HepG2 (cell line): ENCODE measurements around the gene KIAA0825. TPM values are rescaled to one million over a fixed set of nuclear protein-coding genes. Genes with fewer than 3 reads are reported as not detected.
"Not testable (repeated sequence)": the region's sequence is repeated elsewhere in the genome, so short reads cannot be mapped to it uniquely, and the experiment has no call there.

Experiments
- ATAC-seq: fragments of 200-7000 bp; cut with Tn5 transposase; 3 replicates; pipeline ENCODE4 v1.9.1; 2020; ENCODE audit warnings: mild to moderate bottlenecking, moderate library complexity
- BruUV-seq: library from RNA; stranded (reverse); fragments of 400-500 nt; replicated peaks from 2 replicates; lab custom pipeline; 2021; lab: Mats Ljungman, UMichigan
- CTCF ChIA-PET: fragments of 300-600 bp; formaldehyde crosslinking; extraction: SDS; loops from one replicate; lab custom pipeline; 2021; ENCODE audit warnings: low total read pairs, inconsistent platforms, low intra/inter-chr PET ratio; lab: Yijun Ruan, JAX
- POLR2A ChIA-PET: fragments of 350-600 bp; sonication (Branson Sonifier 250); formaldehyde crosslinking; loops from one replicate; lab custom pipeline; 2020; ENCODE audit warnings: antibody characterized with exemption, inconsistent platforms; lab: Yijun Ruan, JAX
- DNase-seq: peaks from one replicate; pipeline ENCODE4 v3.0.0-alpha.2; 2015; ENCODE audit warnings: low spot score
- FAIRE-seq: peaks from 3 replicates; lab custom pipeline; 2011; peaks lifted over from hg19 to GRCh38; lab: Jason Lieb, UNC
- H2AFZ ChIP-seq: one replicate; pipeline ENCODE4 v1.6.1; 2011; ENCODE audit warnings: low read length, inconsistent platforms
- H3K27ac ChIP-seq: fragments of 300-600 bp; 3 replicates; pipeline ENCODE4 v1.8.0; 2011; ENCODE audit warnings: mixed run types, mild to moderate bottlenecking, mixed read lengths, low read length, inconsistent platforms; ENCODE audit not compliant: insufficient read depth; ENCODE audit errors: extremely low read length
- H3K27me3 ChIP-seq, 2 experiments: fragments of 200-600 bp in 1 of 2; 2 replicates in 1 of 2; 3 replicates in 1 of 2; pipeline versions ENCODE4 v1.6.0 to v1.8.0; 2011; ENCODE audit warnings: low read length in 2 of 2, mild to moderate bottlenecking in 2 of 2, moderate library complexity in 2 of 2, inconsistent platforms in 1 of 2; ENCODE audit not compliant: insufficient read depth in 2 of 2, control insufficient read depth in 1 of 2
- H3K36me3 ChIP-seq, 2 experiments: fragments of 200-600 bp in 1 of 2; replicated peaks in 1 of 2; 2 replicates in 1 of 2; 3 replicates in 1 of 2; pipeline versions ENCODE4 v1.5.1 to v1.8.0; 2011; ENCODE audit warnings: low read length in 2 of 2, inconsistent platforms in 1 of 2; ENCODE audit not compliant: insufficient read depth in 2 of 2, control insufficient read depth in 1 of 2
- H3K4me1 ChIP-seq: 2 replicates; pipeline ENCODE4 v1.5.1; 2012; ENCODE audit warnings: low read length, inconsistent platforms; ENCODE audit not compliant: insufficient read depth
- H3K4me2 ChIP-seq: 2 replicates; pipeline ENCODE4 v1.6.0; 2011; ENCODE audit warnings: low read depth, low read length, inconsistent platforms
- H3K4me3 ChIP-seq, 3 experiments: fragments of 200-600 bp in 1 of 3; sonication (generic), shearing (Covaris generic) in 1 of 3; replicated peaks in 1 of 3; 2 replicates each; pipeline ENCODE4 v1.5.1; 2011 to 2016; ENCODE audit warnings: low read length in 3 of 3, inconsistent platforms in 2 of 3, low read depth in 2 of 3, mild to moderate bottlenecking in 2 of 3, control low read depth in 1 of 3, mixed read lengths in 1 of 3; ENCODE audit not compliant: insufficient read depth in 1 of 3
- H3K79me2 ChIP-seq: one replicate; pipeline ENCODE4 v1.6.1; 2011; ENCODE audit warnings: low read length, inconsistent platforms; ENCODE audit not compliant: insufficient read depth
- H3K9ac ChIP-seq: 2 replicates; pipeline ENCODE4 v1.6.0; 2011; ENCODE audit warnings: mild to moderate bottlenecking, low read depth, low read length, inconsistent platforms; ENCODE audit not compliant: insufficient read depth
- H3K9me3 ChIP-seq: 2 replicates; pipeline ENCODE4 v1.5.1; 2012; ENCODE audit warnings: mild to moderate bottlenecking, low read length
- H4K20me1 ChIP-seq: 2 replicates; pipeline ENCODE4 v1.6.0; 2011; ENCODE audit warnings: inconsistent platforms, mild to moderate bottlenecking, low read length, moderate library complexity; ENCODE audit not compliant: insufficient read depth
- POGZ ChIP-seq: sonication (generic); formaldehyde crosslinking; IDR thresholded peaks from 2 replicates; pipeline ENCODE4 v1.4.0; 2020; ENCODE audit warnings: mild to moderate bottlenecking, missing genetic modification reagents
- RBM39 ChIP-seq: fragments of 200-400 bp; formaldehyde crosslinking; IDR thresholded peaks from one replicate; pipeline ENCODE4 v1.6.1; 2018; ENCODE audit warnings: antibody characterized with exemption, mild to moderate bottlenecking, low read depth, low read length; ENCODE audit not compliant: poor library complexity, severe bottlenecking
- ZC3H4 ChIP-seq: sonication (generic); formaldehyde crosslinking; IDR thresholded peaks from 2 replicates; pipeline ENCODE4 v1.4.0; 2020; ENCODE audit warnings: missing genetic modification reagents, borderline replicate concordance
- ZNF333 ChIP-seq: sonication (generic); formaldehyde crosslinking; IDR thresholded peaks from 2 replicates; pipeline ENCODE4 v1.4.0; 2020; ENCODE audit warnings: mild to moderate bottlenecking, missing genetic modification reagents, borderline replicate concordance
- in situ Hi-C: cut with HindIII; loops from 2 replicates; pipeline ENCODE4 v1.10.0; 2017; ENCODE audit warnings: low pct_unique_long_range_greater_than_20kb; ENCODE audit not compliant: extremely low pct_ligation_motif_present
- intact Hi-C: fragments of 100-400 bp; cut with micrococcal nuclease; formaldehyde crosslinking; loops from one replicate; pipeline ENCODE4 v1.10.0; 2022; ENCODE audit not compliant: unreplicated experiment
- polyA plus RNA-seq, 8 experiments: library from polyadenylated mRNA; depleted of rRNA in 3 of 8; stranded (reverse) in 7 of 8; unstranded in 1 of 8; fragments of >200 nt; fragmentation: Illumina TruSeq in 4 of 8; extraction: Trizol in 4 of 8; gene quantifications; 2 replicates each; pipeline versions ENCODE4 v1.2.1 to v1.2.3, GENCODE V29; 2011 to 2016; ENCODE audit warnings: low read depth in 4 of 8, missing spikeins in 1 of 8, mixed read lengths in 1 of 8; ENCODE audit not compliant: insufficient read depth in 1 of 8
- total RNA-seq, 5 experiments: library from RNA; depleted of rRNA; stranded (reverse); fragments of >200 nt; fragmentation: Illumina TruSeq; extraction: Trizol; gene quantifications; 2 replicates each; pipeline ENCODE4 v1.2.3, GENCODE V29; 2016; ENCODE audit warnings: low read depth in 1 of 5
- TF ChIP-seq, protein P1 (sequence below): sonication (generic); formaldehyde crosslinking; IDR thresholded peaks from 2 replicates; pipeline ENCODE4 v1.4.0; 2020; ENCODE audit warnings: missing genetic modification reagents
- TF ChIP-seq, protein P2 (sequence below): sonication (generic); formaldehyde crosslinking; IDR thresholded peaks from 2 replicates; pipeline ENCODE4 v1.5.0; 2020; ENCODE audit warnings: mild to moderate bottlenecking, missing genetic modification reagents

KIAA0825 gene
- total and polyA plus RNA-seq, 2 of the 13 experiments (the other 11 are each of a cell fraction or from before 2014, with no cell fraction given) = 0.05 to 0.51 TPM

DNA sequence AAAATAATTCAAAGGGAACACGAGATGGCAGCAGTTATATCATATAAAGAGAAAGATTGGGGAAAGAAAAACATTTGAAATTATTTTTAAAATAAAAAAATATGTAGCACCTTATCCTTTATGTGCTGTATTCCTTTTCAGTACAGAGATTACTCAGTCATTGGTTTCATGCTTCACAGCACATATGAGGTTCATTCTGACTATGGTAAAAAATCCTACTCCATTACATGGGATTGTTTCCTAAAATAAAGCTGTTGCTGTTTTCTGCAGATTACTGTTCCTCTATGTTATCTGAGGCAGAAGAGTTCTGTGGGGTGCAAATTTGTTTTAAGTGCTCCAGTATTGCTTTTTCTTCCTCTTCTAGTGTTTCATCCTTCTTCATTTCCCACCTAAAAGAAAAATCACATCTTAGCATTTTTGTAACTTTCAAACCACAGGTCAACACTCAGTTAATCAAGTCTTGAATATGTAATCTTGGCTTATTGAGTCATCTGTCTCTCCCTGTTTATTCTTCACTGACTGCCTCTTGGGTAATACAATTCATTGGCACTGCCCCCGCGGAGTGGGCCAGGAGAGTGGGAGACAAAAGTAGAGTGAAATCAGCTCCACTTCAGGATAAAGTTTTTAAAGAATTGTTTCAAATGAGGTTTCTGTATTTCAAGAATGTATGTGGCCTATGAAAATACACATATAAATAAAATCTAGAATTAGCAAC is 464.5 kb downstream of the KIAA0825 start (continued):
- TF ChIP-seq, protein P1, sequence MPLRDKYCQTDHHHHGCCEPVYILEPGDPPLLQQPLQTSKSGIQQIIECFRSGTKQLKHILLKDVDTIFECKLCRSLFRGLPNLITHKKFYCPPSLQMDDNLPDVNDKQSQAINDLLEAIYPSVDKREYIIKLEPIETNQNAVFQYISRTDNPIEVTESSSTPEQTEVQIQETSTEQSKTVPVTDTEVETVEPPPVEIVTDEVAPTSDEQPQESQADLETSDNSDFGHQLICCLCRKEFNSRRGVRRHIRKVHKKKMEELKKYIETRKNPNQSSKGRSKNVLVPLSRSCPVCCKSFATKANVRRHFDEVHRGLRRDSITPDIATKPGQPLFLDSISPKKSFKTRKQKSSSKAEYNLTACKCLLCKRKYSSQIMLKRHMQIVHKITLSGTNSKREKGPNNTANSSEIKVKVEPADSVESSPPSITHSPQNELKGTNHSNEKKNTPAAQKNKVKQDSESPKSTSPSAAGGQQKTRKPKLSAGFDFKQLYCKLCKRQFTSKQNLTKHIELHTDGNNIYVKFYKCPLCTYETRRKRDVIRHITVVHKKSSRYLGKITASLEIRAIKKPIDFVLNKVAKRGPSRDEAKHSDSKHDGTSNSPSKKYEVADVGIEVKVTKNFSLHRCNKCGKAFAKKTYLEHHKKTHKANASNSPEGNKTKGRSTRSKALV (CRISPR knock-in tag) = no peak
- TF ChIP-seq ZC3H4 (CRISPR knock-in tag) (no peak), POGZ (CRISPR knock-in tag) (no peak), ZNF333 (no peak), RBM39 (no peak)
- TF ChIP-seq, protein P2, sequence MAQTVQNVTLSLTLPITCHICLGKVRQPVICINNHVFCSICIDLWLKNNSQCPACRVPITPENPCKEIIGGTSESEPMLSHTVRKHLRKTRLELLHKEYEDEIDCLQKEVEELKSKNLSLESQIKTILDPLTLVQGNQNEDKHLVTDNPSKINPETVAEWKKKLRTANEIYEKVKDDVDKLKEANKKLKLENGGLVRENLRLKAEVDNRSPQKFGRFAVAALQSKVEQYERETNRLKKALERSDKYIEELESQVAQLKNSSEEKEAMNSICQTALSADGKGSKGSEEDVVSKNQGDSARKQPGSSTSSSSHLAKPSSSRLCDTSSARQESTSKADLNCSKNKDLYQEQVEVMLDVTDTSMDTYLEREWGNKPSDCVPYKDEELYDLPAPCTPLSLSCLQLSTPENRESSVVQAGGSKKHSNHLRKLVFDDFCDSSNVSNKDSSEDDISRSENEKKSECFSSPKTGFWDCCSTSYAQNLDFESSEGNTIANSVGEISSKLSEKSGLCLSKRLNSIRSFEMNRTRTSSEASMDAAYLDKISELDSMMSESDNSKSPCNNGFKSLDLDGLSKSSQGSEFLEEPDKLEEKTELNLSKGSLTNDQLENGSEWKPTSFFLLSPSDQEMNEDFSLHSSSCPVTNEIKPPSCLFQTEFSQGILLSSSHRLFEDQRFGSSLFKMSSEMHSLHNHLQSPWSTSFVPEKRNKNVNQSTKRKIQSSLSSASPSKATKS = no peak
- TF ChIP-seq, all 625 proteins: peak for 0

DNA sequence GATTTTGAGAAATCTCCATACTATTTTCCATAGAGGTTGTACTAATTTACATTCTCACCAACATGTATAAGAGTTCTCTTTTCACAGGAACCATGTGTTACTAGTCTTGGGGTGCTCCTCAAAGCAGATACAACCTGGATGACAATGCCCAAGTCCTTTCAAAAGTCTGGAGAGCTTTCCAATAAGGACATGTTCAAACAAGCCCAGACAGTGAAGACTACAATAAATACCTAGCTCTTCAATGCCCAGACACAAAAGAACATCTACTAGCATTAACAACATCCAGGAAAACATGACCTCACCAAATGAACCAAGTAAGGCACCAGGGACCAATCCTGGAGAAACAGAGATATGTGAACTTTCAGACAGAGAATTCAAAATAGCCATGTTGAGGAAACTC is 474.8 kb downstream of the KIAA0825 start:
- H3K9me3 ChIP-seq, H3K4me1 ChIP-seq, H3K27ac ChIP-seq, in situ Hi-C loops, intact Hi-C loops, H3K36me3 ChIP-seq, H3K4me2 ChIP-seq, FAIRE-seq, H3K4me3 ChIP-seq, H3K27me3 ChIP-seq, ATAC-seq, DNase-seq, H3K9ac ChIP-seq, BruUV-seq, H3K79me2 ChIP-seq, H2AFZ ChIP-seq, H4K20me1 ChIP-seq, POLR2A ChIA-PET, CTCF ChIA-PET: not testable (repeated sequence)
